Retinal pigment epithelial cell (primary cell): ENCODE data around the gene PCNA.

Source experiments
- DNase-seq: peaks from one replicate; pipeline ENCODE4 v3.0.0-alpha.2; 2010; ENCODE audit warnings: low read depth
- H3K4me3 ChIP-seq: 2 replicates; pipeline ENCODE4 v1.5.1; 2011; ENCODE audit warnings: mild to moderate bottlenecking, low read length, control low read depth, moderate library complexity
- CTCF ChIP-seq: conservative IDR thresholded peaks from 2 replicates; pipeline ENCODE4 v1.5.1; 2011; ENCODE audit warnings: low read depth, low read length, control low read depth, inconsistent platforms

The PCNA gene

GRCh38 chr20:5156675-5157448, 37.1 kb upstream of the PCNA start:
- no peak for DNase-seq
- H3K4me3 ChIP-seq, result no peak overlapping the region
- no peak for TF ChIP-seq CTCF

GRCh38 chr20:5155404-5155803, 35.6 kb upstream of the PCNA start:
- no peak overlapping the region for H3K4me3 ChIP-seq
- DNase-seq, result no peak
- TF ChIP-seq CTCF, result no peak

DNA sequence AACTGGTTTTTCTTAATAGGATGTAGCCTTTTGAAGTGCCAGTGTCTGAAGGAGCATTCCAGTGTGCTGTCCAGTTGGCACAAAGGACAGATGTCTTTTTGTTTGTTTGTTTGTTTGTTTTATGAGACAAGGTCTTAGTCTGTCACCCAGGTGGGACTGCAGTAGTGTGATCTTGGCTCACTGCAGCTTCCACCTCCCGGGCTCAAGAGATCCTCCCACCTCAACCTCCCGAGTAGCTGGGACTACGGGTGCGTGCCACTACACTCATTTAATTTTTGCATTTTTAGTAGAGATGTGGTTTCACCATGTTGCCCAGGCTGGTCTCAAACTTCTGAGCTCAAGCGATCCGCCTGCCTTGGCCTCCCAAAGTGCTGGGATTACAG, 34.8 kb upstream of the PCNA start:
- H3K4me3 ChIP-seq, result no peak overlapping the region
- DNase-seq, result no peak
- TF ChIP-seq CTCF, result no peak

- TF ChIP-seq CTCF, result no peak
- H3K4me3 ChIP-seq, result no peak overlapping the region
- no peak for DNase-seq
These were observed 34.1 kb upstream of the PCNA start for GRCh38 chr20:5153612-5154542.

GRCh38 chr20:5153152-5153467, 33.4 kb upstream of the PCNA start:
- no peak overlapping the region for H3K4me3 ChIP-seq
- DNase-seq, result no peak
- no peak for TF ChIP-seq CTCF

DNA sequence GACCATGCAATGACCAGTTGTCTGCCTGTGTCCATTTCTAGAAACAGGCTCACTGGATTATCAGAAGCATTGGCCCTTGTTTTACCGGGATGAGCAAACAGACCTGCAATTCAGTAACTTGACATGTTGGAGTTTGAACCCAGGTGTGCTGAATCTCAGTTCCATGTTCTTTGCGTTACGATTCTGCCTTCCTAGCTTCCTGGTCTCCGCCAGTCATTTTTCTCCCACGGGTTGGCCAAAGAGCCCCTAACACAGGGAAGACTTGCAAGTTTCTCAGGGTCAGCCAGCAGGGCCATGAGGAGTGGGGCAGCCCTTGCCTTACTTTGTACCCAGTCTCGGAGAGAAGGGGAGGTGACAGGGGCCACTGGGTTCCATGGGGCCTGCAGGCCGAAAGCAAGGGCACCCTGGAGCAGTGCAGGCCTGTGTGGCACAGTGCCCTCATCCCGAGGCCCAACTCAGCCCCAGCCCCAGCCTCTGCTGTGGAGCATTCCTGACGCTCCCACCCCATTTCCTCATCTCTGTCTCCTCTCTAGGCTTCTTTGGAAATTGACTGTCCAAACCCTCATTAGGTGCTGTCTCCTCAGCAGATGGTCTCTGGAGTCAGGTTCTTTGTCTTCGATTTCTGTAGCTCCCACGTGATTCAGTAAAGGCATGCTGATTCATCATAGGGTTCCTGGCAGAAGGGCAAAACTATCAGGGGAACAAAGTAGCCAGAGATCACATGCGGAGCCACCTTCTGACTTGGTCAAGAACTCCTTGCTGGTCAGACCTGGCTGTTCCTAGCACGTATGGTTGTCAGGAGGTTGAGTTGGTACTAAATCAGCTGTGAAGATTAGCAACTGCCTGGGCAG, 30.7 kb upstream of the PCNA start:
- TF ChIP-seq CTCF, result no peak
- no peak overlapping the region for H3K4me3 ChIP-seq
- DNase-seq, result peak; percentile 49
